Neural cell (in vitro differentiated cells): ENCODE data around the gene SYT13. TPM values are rescaled to one million over a fixed set of nuclear protein-coding genes. Genes with fewer than 3 reads are reported as not detected.
A peak's percentile ranks its signal among the peaks of the same experiment; 100 is the strongest.

Experiments
- H2AFZ ChIP-seq: fragments of 200-600, 300-800 bp; sonication (generic), shearing (Covaris generic); 2 replicates; pipeline ENCODE4 v1.6.0; 2014; ENCODE audit warnings: low read depth, mild to moderate bottlenecking, antibody characterized with exemption, low read length, moderate library complexity
- H3F3A ChIP-seq: fragments of 200-600 bp; shearing (Covaris generic); 2 replicates; pipeline ENCODE4 v1.6.1; 2016; ENCODE audit warnings: mild to moderate bottlenecking, moderate library complexity, mixed read lengths, antibody characterized with exemption, low read length; ENCODE audit not compliant: insufficient read depth, poor library complexity, severe bottlenecking
- H3K27ac ChIP-seq: fragments of 200-600, 300-800 bp; sonication (generic), shearing (Covaris generic); 2 replicates; pipeline ENCODE4 v1.5.1; 2014; ENCODE audit warnings: mild to moderate bottlenecking, low read length, moderate library complexity
- H3K27me3 ChIP-seq: fragments of 300-800, 200-600 bp; sonication (generic), shearing (Covaris generic); 2 replicates; pipeline ENCODE4 v1.6.0; 2014; ENCODE audit warnings: mild to moderate bottlenecking, low read depth, low read length, moderate library complexity; ENCODE audit not compliant: insufficient read depth
- H3K36me3 ChIP-seq: fragments of 300-800, 200-600 bp; sonication (generic), shearing (Covaris generic); 2 replicates; pipeline ENCODE4 v1.5.1; 2014; ENCODE audit warnings: mild to moderate bottlenecking, antibody characterized with exemption, low read length, moderate library complexity; ENCODE audit not compliant: insufficient read depth
- H3K4me2 ChIP-seq: fragments of 300-800, 200-600 bp; sonication (generic), shearing (Covaris generic); 2 replicates; pipeline ENCODE4 v1.6.0; 2014; ENCODE audit warnings: mild to moderate bottlenecking, low read length
- H3K4me3 ChIP-seq: fragments of 300-800, 200-600 bp; sonication (generic), shearing (Covaris generic); 2 replicates; pipeline ENCODE4 v1.5.1; 2014; ENCODE audit warnings: mild to moderate bottlenecking, low read length, moderate library complexity
- H3K79me2 ChIP-seq: fragments of 200-600 bp; shearing (Covaris generic); replicated peaks from 2 replicates; pipeline ENCODE4 v1.6.0; 2014; ENCODE audit warnings: mild to moderate bottlenecking, low read length, moderate library complexity; ENCODE audit not compliant: insufficient read depth
- H3K9ac ChIP-seq: fragments of 300-800, 200-600 bp; sonication (generic), shearing (Covaris generic); 2 replicates; pipeline ENCODE4 v1.6.1; 2016; ENCODE audit warnings: mild to moderate bottlenecking, low read length, mixed read lengths
- H3K9me2 ChIP-seq: fragments of 200-600 bp; shearing (Covaris generic); 2 replicates; pipeline ENCODE4 v1.6.1; 2016; ENCODE audit warnings: mild to moderate bottlenecking, low read length, mixed read lengths; ENCODE audit not compliant: insufficient read depth
- H3K9me3 ChIP-seq: fragments of 200-600, 300-800 bp; sonication (generic), shearing (Covaris generic); 2 replicates; pipeline ENCODE4 v1.6.1; 2016; ENCODE audit warnings: mild to moderate bottlenecking, mixed run types, low read length, moderate library complexity, mixed read lengths
- H4K20me1 ChIP-seq: fragments of 200-600 bp; shearing (Covaris generic); 2 replicates; pipeline ENCODE4 v1.6.1; 2016; ENCODE audit warnings: mild to moderate bottlenecking, mixed run types; ENCODE audit not compliant: insufficient read depth
- MXI1 ChIP-seq: fragments of 450-650 bp; conservative IDR thresholded peaks from 2 replicates; pipeline ENCODE4 v1.6.1; 2014; ENCODE audit warnings: antibody characterized with exemption, mild to moderate bottlenecking; ENCODE audit not compliant: poor library complexity, severe bottlenecking
- POLR2AphosphoS5 ChIP-seq: IDR thresholded peaks from 2 replicates; pipeline ENCODE4 v1.6.1; 2012
- RAD21 ChIP-seq: fragments of 450-650 bp; conservative IDR thresholded peaks from 2 replicates; pipeline ENCODE4 v1.6.1; 2014; ENCODE audit warnings: antibody characterized with exemption, mild to moderate bottlenecking, moderate library complexity
- polyA plus RNA-seq: library from polyadenylated mRNA; depleted of rRNA; stranded (reverse); fragments of >200 nt; gene quantifications from 2 replicates; pipeline ENCODE4 v1.2.3, GENCODE V29; 2014
- TF ChIP-seq, protein P1 (sequence below): IDR thresholded peaks from 2 replicates; pipeline ENCODE4 v1.6.1; 2012; ENCODE audit warnings: borderline replicate concordance
- TF ChIP-seq, protein P2 (sequence below): fragments of 450-650 bp; IDR thresholded peaks from 2 replicates; pipeline ENCODE4 v1.5.1; 2014; ENCODE audit warnings: antibody characterized with exemption, mild to moderate bottlenecking, moderate library complexity; ENCODE audit not compliant: poor library complexity, severe bottlenecking

SYT13 gene
- polyA plus RNA-seq, 1 donor from 2014 or later: 60.8 TPM

DNA sequence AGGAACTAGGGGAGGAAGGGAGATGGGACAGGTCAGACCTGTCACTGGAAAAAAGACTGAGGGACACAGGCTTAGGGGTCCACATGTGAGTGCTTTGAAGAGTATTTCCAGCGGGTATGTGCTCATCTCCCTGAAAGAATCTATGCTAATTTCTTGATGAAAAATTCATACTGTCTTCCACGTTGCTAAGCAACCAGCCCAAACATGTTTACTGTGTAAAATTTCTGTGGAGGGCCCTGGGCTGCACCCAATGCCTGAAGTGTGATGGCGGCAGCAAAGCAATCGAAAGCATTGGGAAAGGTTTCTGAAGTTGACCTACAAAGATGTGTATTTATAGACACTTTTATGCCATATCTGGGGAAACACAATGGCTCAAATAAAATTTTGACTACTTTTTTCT is 7.4 kb downstream of the SYT13 start:
- TF ChIP-seq, protein P1, sequence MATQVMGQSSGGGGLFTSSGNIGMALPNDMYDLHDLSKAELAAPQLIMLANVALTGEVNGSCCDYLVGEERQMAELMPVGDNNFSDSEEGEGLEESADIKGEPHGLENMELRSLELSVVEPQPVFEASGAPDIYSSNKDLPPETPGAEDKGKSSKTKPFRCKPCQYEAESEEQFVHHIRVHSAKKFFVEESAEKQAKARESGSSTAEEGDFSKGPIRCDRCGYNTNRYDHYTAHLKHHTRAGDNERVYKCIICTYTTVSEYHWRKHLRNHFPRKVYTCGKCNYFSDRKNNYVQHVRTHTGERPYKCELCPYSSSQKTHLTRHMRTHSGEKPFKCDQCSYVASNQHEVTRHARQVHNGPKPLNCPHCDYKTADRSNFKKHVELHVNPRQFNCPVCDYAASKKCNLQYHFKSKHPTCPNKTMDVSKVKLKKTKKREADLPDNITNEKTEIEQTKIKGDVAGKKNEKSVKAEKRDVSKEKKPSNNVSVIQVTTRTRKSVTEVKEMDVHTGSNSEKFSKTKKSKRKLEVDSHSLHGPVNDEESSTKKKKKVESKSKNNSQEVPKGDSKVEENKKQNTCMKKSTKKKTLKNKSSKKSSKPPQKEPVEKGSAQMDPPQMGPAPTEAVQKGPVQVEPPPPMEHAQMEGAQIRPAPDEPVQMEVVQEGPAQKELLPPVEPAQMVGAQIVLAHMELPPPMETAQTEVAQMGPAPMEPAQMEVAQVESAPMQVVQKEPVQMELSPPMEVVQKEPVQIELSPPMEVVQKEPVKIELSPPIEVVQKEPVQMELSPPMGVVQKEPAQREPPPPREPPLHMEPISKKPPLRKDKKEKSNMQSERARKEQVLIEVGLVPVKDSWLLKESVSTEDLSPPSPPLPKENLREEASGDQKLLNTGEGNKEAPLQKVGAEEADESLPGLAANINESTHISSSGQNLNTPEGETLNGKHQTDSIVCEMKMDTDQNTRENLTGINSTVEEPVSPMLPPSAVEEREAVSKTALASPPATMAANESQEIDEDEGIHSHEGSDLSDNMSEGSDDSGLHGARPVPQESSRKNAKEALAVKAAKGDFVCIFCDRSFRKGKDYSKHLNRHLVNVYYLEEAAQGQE: no peak
- TF ChIP-seq MXI1 (no peak), POLR2AphosphoS5 (no peak)
- TF ChIP-seq, protein P2, sequence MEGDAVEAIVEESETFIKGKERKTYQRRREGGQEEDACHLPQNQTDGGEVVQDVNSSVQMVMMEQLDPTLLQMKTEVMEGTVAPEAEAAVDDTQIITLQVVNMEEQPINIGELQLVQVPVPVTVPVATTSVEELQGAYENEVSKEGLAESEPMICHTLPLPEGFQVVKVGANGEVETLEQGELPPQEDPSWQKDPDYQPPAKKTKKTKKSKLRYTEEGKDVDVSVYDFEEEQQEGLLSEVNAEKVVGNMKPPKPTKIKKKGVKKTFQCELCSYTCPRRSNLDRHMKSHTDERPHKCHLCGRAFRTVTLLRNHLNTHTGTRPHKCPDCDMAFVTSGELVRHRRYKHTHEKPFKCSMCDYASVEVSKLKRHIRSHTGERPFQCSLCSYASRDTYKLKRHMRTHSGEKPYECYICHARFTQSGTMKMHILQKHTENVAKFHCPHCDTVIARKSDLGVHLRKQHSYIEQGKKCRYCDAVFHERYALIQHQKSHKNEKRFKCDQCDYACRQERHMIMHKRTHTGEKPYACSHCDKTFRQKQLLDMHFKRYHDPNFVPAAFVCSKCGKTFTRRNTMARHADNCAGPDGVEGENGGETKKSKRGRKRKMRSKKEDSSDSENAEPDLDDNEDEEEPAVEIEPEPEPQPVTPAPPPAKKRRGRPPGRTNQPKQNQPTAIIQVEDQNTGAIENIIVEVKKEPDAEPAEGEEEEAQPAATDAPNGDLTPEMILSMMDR: no peak
- no peaks in the 10 kb centered on the region for H3F3A ChIP-seq
- H3K79me2 ChIP-seq: no peaks in the 10 kb centered on the region
- no peaks in the 10 kb centered on the region for H3K27me3 ChIP-seq
- H3K36me3 ChIP-seq: no peaks in the 10 kb centered on the region
- H3K9ac ChIP-seq: peak overlapping the region; percentile 38
- H4K20me1 ChIP-seq: no peaks in the 10 kb centered on the region
- H2AFZ ChIP-seq: no peak overlapping the region
- no peaks in the 10 kb centered on the region for H3K9me2 ChIP-seq
- H3K27ac ChIP-seq: peak overlapping the region; percentile 70
- H3K4me2 ChIP-seq: no peak overlapping the region
- H3K4me3 ChIP-seq: peak overlapping the region; percentile 33
- H3K9me3 ChIP-seq: no peaks in the 10 kb centered on the region

DNA sequence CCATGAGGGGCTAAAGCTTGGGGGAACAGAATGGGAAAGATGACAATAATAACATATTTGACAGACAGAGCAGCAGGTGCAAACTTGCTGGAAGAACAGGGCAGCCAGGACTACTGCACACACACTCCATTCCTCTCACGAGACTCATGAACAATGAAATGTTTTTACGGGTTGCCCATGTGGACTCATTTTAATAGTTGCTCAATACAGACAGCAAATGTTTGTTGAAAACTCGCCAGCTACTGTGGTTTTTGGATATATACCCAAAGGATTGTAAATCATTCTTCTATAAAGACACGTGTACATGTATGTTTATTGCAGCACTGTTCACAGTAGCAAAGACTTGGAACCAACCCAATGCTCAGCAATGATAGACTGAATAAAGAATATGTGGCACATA is 10.3 kb downstream of the SYT13 start:
- Histone ChIP-seq H3K9me3 (no peaks in the 10 kb centered on the region), H3K36me3 (no peaks in the 10 kb centered on the region), H3K9me2 (no peaks in the 10 kb centered on the region), H3K27ac (no peak overlapping the region), H3K79me2 (no peaks in the 10 kb centered on the region), H3F3A (no peaks in the 10 kb centered on the region), H3K4me3 (no peak overlapping the region), H3K27me3 (no peaks in the 10 kb centered on the region), H3K4me2 (no peak overlapping the region), H2AFZ (no peak overlapping the region), H3K9ac (no peak overlapping the region), H4K20me1 (no peaks in the 10 kb centered on the region)
- TF ChIP-seq MXI1: no peak
- no peak for TF ChIP-seq RAD21
- TF ChIP-seq POLR2AphosphoS5: no peak
- TF ChIP-seq, protein P1: no peak
